ENCODE data around the gene RMDN3. TPM values are rescaled to one million over a fixed set of nuclear protein-coding genes. Genes with fewer than 3 reads are reported as not detected.

The RMDN3 gene
- total and polyA plus RNA-seq, 9 of the 15 experiments (the other 6 are each of a cell fraction or from before 2014, with no cell fraction given) = 8.1 to 38.2 (median 25.9) TPM

DNA sequence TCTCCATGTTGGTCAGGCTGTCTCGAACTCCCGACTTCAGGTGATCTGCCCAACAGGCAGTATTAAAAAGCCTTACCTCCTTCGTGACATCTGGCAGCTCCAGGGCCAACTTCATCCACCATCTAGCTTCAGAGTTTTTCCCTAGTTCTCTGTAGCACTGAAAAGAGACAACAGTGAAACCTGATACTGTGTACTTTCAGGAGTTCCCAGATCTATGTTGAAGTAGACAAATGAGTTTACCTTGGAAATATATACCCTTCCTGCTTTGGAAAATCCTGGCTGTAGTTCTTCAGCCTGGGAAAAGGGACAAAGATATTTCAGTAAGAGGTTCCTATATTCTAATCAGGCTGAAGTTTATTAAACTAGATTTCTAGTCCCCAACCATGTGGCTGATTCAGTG is 18.0 kb downstream of the RMDN3 start:
- H3K9me3 ChIP-seq (replicated peaks; ENCODE audit: control insufficient read depth, insufficient read depth, low read depth, low read length) = no peaks in the 10 kb centered on the region
- ATAC-seq (no peak), DNase-seq (ENCODE audit: extremely low read depth in 1 of 4, low spot score in 3 of 4) (no peak), FAIRE-seq (no peak)
- intact Hi-C loops (cut with micrococcal nuclease) (no loop called here), in situ Hi-C loops (cut with MboI) (no loop called here)
- no peaks in the 10 kb centered on the region for H3K79me2 ChIP-seq (ENCODE audit: control insufficient read depth, insufficient read depth, low read length)
- no TSS peak for BruUV-seq (replicated peaks)
- H3K27me3 ChIP-seq (ENCODE audit: control insufficient read depth in 2 of 2, insufficient read depth in 2 of 2, low read length in 2 of 2) = no peaks in the 10 kb centered on the region
- no peak overlapping the region for H3K27ac ChIP-seq (ENCODE audit: extremely low read depth, low read depth, low read length)
- no peak overlapping the region for H3K4me3 ChIP-seq
- H3K9me1 ChIP-seq (ENCODE audit: control insufficient read depth, insufficient read depth, low read length) = no peaks in the 10 kb centered on the region
- no peak overlapping the region for H3K4me2 ChIP-seq (ENCODE audit: insufficient read depth, low read length)
- CTCF ChIA-PET (ENCODE audit: low intra/inter-chr PET ratio) = no interaction called here
- no peak overlapping the region for H2AFZ ChIP-seq (ENCODE audit: low read depth, low read length)
- no peak overlapping the region; a peak in 1 of 4 replicates for H3K9ac ChIP-seq (ENCODE audit: insufficient read depth in 1 of 2, low read depth in 2 of 2, low read length in 2 of 2)
- WGBS (ENCODE audit: insufficient coverage, low coverage, missing lambda C conversion rate) = 98% methylated on average over 3 of the region's 3 CpGs
- POLR2A ChIA-PET = interaction anchor here (0.7 to 2.6 kb wide), 5 partner anchors 10 to 53 kb away, joined by 3 to 9 read pairs (median 4); no protein-coding TSS in a partner anchor
- H4K20me1 ChIP-seq (replicated peaks; ENCODE audit: control insufficient read depth, insufficient read depth, low read length) = no peaks in the 10 kb centered on the region
- no peak for TF ChIP-seq KAT2B (IDR thresholded peaks at IDR 0.05; ENCODE audit: low read depth, low read length)
- TF ChIP-seq ZNF316 (IDR thresholded peaks at IDR 0.05) = no peak
- TF ChIP-seq SRF (CRISPR knock-in tag; IDR thresholded peaks at IDR 0.05) = no peak
- no peak for TF ChIP-seq OTX1 (CRISPR knock-in tag; IDR thresholded peaks at IDR 0.05)
- TF ChIP-seq SPI1 (IDR thresholded peaks at IDR 0.05; ENCODE audit: borderline replicate concordance, low read depth, low read length) = no peak
- TF ChIP-seq NCOR1 (IDR thresholded peaks at IDR 0.05) = no peak
- TF ChIP-seq BDP1 (IDR thresholded peaks at IDR 0.05; ENCODE audit: insufficient read depth, insufficient read length) = no peak
- TF ChIP-seq SUPT5H (IDR thresholded peaks at IDR 0.05) = 0 out of 2 replicates have a peak, but pooled peaks have one; percentile 3
- no peaks in the 10 kb centered on the region for H3K4me1 ChIP-seq (replicated peaks in 1 of 2; ENCODE audit: control insufficient read depth in 2 of 2, insufficient read depth in 2 of 2, low read length in 2 of 2)
- H3K36me3 ChIP-seq (ENCODE audit: control insufficient read depth, insufficient read depth, low read length) = peaks cover 91% of the 10 kb centered on the region

DNA sequence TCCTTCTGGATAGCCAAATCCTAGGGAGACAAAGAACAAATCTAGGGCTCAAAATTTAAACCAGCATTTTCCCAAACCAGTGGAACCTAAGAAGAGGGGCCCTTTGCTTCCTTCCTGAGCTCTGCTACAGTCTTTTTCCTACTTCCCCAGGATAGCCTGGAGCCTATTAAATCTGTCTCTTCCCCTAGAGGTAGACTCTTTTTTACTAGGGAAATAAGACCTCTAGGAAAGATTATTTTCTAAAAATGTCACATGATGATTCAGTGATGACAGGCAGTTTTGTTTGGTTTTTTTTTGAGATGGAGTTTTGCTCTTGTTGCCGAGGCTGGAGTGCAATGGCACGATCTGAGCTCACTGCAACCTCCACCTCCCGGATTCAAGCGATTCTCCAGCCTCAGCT is 18.5 kb downstream of the RMDN3 start:
- no peak for ATAC-seq
- 71% methylated on average over 4 of the region's 4 CpGs for WGBS (ENCODE audit: insufficient coverage, low coverage, missing lambda C conversion rate)
- Histone ChIP-seq H3K4me2 (ENCODE audit: insufficient read depth, low read length) (no peak overlapping the region), H4K20me1 (replicated peaks; ENCODE audit: control insufficient read depth, insufficient read depth, low read length) (no peaks in the 10 kb centered on the region), H3K36me3 (ENCODE audit: control insufficient read depth, insufficient read depth, low read length) (peaks cover 92% of the 10 kb centered on the region), H3K9me1 (ENCODE audit: control insufficient read depth, insufficient read depth, low read length) (no peaks in the 10 kb centered on the region), H3K27me3 (ENCODE audit: control insufficient read depth in 2 of 2, insufficient read depth in 2 of 2, low read length in 2 of 2) (no peaks in the 10 kb centered on the region), H3K4me3 (no peak overlapping the region), H3K27ac (ENCODE audit: extremely low read depth, low read depth, low read length) (no peak overlapping the region), H3K9ac (ENCODE audit: insufficient read depth in 1 of 2, low read depth in 2 of 2, low read length in 2 of 2) (no peak overlapping the region), H3K9me3 (replicated peaks; ENCODE audit: control insufficient read depth, insufficient read depth, low read depth, low read length) (no peaks in the 10 kb centered on the region), H2AFZ (ENCODE audit: low read depth, low read length) (no peak overlapping the region), H3K4me1 (replicated peaks in 1 of 2; ENCODE audit: control insufficient read depth in 2 of 2, insufficient read depth in 2 of 2, low read length in 2 of 2) (no peaks in the 10 kb centered on the region), H3K79me2 (ENCODE audit: control insufficient read depth, insufficient read depth, low read length) (no peaks in the 10 kb centered on the region)
- intact Hi-C loops (cut with micrococcal nuclease) (no loop called here), in situ Hi-C loops (cut with MboI) (no loop called here)
- no peak for FAIRE-seq
- BruUV-seq (replicated peaks) = no TSS peak
- DNase-seq (ENCODE audit: extremely low read depth in 1 of 4, low spot score in 3 of 4) = no peak
- ChIA-PET CTCF (ENCODE audit: low intra/inter-chr PET ratio) (no interaction called here), POLR2A (interaction anchor here (0.7 to 2.6 kb wide), 5 partner anchors 10 to 28 kb away, joined by 3 to 9 read pairs (median 3); no protein-coding TSS in a partner anchor)
- TF ChIP-seq, protein P1, sequence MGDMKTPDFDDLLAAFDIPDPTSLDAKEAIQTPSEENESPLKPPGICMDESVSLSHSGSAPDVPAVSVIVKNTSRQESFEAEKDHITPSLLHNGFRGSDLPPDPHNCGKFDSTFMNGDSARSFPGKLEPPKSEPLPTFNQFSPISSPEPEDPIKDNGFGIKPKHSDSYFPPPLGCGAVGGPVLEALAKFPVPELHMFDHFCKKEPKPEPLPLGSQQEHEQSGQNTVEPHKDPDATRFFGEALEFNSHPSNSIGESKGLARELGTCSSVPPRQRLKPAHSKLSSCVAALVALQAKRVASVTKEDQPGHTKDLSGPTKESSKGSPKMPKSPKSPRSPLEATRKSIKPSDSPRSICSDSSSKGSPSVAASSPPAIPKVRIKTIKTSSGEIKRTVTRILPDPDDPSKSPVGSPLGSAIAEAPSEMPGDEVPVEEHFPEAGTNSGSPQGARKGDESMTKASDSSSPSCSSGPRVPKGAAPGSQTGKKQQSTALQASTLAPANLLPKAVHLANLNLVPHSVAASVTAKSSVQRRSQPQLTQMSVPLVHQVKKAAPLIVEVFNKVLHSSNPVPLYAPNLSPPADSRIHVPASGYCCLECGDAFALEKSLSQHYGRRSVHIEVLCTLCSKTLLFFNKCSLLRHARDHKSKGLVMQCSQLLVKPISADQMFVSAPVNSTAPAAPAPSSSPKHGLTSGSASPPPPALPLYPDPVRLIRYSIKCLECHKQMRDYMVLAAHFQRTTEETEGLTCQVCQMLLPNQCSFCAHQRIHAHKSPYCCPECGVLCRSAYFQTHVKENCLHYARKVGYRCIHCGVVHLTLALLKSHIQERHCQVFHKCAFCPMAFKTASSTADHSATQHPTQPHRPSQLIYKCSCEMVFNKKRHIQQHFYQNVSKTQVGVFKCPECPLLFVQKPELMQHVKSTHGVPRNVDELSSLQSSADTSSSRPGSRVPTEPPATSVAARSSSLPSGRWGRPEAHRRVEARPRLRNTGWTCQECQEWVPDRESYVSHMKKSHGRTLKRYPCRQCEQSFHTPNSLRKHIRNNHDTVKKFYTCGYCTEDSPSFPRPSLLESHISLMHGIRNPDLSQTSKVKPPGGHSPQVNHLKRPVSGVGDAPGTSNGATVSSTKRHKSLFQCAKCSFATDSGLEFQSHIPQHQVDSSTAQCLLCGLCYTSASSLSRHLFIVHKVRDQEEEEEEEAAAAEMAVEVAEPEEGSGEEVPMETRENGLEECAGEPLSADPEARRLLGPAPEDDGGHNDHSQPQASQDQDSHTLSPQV (IDR thresholded peaks at IDR 0.05) = no peak
- TF ChIP-seq SRSF3 (IDR thresholded peaks at IDR 0.05; ENCODE audit: insufficient read depth, low read length) (no peak), ESRRA (IDR thresholded peaks at IDR 0.05; ENCODE audit: borderline replicate concordance, low read depth) (no peak)
- TF ChIP-seq, protein P2, sequence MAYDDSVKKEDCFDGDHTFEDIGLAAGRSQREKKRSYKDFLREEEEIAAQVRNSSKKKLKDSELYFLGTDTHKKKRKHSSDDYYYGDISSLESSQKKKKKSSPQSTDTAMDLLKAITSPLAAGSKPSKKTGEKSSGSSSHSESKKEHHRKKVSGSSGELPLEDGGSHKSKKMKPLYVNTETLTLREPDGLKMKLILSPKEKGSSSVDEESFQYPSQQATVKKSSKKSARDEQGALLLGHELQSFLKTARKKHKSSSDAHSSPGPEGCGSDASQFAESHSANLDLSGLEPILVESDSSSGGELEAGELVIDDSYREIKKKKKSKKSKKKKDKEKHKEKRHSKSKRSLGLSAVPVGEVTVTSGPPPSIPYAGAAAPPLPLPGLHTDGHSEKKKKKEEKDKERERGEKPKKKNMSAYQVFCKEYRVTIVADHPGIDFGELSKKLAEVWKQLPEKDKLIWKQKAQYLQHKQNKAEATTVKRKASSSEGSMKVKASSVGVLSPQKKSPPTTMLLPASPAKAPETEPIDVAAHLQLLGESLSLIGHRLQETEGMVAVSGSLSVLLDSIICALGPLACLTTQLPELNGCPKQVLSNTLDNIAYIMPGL (CRISPR knock-in tag; IDR thresholded peaks at IDR 0.05) = no peak

All from K562 (cell line).